Cardiac septum (tissue), 1 donor: ENCODE data around the gene NUDT7. TPM values are rescaled to one million over a fixed set of nuclear protein-coding genes. Genes with fewer than 3 reads are reported as not detected.

ENCODE experiments used
- total RNA-seq: library from RNA; stranded (reverse); fragmentation: NEBNext Ultra II Directional; extraction: Animal tissue kit (Norgen Biotek cat#: 25700); gene quantifications from one replicate; pipeline ENCODE4 v1.2.1, GENCODE V29; 2021
- donor health status: DM: no; HTN: no; CAD: no.

NUDT7 gene
- total RNA-seq, 1 donor from 2014 or later: 46.8 TPM

Other genes starting within 250 kb of the NUDT7 start
- gene VAT1L, start 66.0 kb downstream of the NUDT7 start, total RNA-seq: 49.4 TPM